GM10266 (cell line): ENCODE results near the gene GAS1.

Experiments
- DNase-seq: peaks from one replicate; pipeline ENCODE4 v3.0.0; 2012; ENCODE audit errors: extremely low spot score
- CTCF ChIP-seq: IDR thresholded peaks from 2 replicates; pipeline ENCODE4 v1.5.1; 2012; ENCODE audit warnings: mild to moderate bottlenecking, low read depth; ENCODE audit not compliant: control insufficient read depth, insufficient read depth; ENCODE audit errors: missing control alignments

GAS1 gene

GRCh38 chr9:86965636-86966395 is 18.5 kb upstream of the GAS1 start:
- DNase-seq = no peak
- TF ChIP-seq CTCF = no peak

- no peak for DNase-seq
- no peak for TF ChIP-seq CTCF
These were observed 15.4 kb upstream of the GAS1 start for GRCh38 chr9:86962692-86963091.

- no peak for DNase-seq
- TF ChIP-seq CTCF = no peak
These were observed 13.6 kb upstream of the GAS1 start for GRCh38 chr9:86960938-86961337.

GRCh38 chr9:86958203-86958602 is 10.9 kb upstream of the GAS1 start:
- no peak for DNase-seq
- TF ChIP-seq CTCF = no peak

GRCh38 chr9:86955561-86955960 is 8.3 kb upstream of the GAS1 start:
- TF ChIP-seq CTCF = no peak
- no peak for DNase-seq

GRCh38 chr9:86955042-86955441 is 7.7 kb upstream of the GAS1 start:
- no peak for TF ChIP-seq CTCF
- DNase-seq = no peak

- no peak for DNase-seq
- no peak for TF ChIP-seq CTCF
These were observed 5.9 kb upstream of the GAS1 start for GRCh38 chr9:86953181-86953580.
